Glutamatergic neuron (in vitro differentiated cells): ENCODE data around the gene ARHGAP22. TPM values are rescaled to one million over a fixed set of nuclear protein-coding genes. Genes with fewer than 3 reads are reported as not detected.

Experiments used
- DNase-seq: peaks from one replicate; pipeline ENCODE4 v3.0.0; 2022
- H3K27ac Mint-ChIP-seq: one replicate; pipeline ENCODE4 v1.8.0; 2020; ENCODE audit warnings: mild to moderate bottlenecking, mixed read lengths, inconsistent platforms; ENCODE audit not compliant: unreplicated experiment
- H3K27me3 Mint-ChIP-seq: one replicate; pipeline ENCODE4 v1.8.0; 2020; ENCODE audit warnings: mild to moderate bottlenecking, moderate library complexity, mixed read lengths, inconsistent platforms; ENCODE audit not compliant: unreplicated experiment
- H3K36me3 Mint-ChIP-seq: one replicate; pipeline ENCODE4 v1.8.0; 2020; ENCODE audit warnings: mild to moderate bottlenecking, mixed read lengths, inconsistent platforms; ENCODE audit not compliant: unreplicated experiment
- H3K4me1 Mint-ChIP-seq: one replicate; pipeline ENCODE4 v1.8.0; 2020; ENCODE audit warnings: mild to moderate bottlenecking, low read depth, mixed read lengths, inconsistent platforms; ENCODE audit not compliant: unreplicated experiment
- H3K4me3 Mint-ChIP-seq: one replicate; pipeline ENCODE4 v1.8.0; 2020; ENCODE audit warnings: mild to moderate bottlenecking, mixed read lengths, inconsistent platforms; ENCODE audit not compliant: unreplicated experiment
- H3K9me3 Mint-ChIP-seq: one replicate; pipeline ENCODE4 v1.8.0; 2020; ENCODE audit warnings: mild to moderate bottlenecking, moderate library complexity, mixed read lengths, inconsistent platforms; ENCODE audit not compliant: unreplicated experiment
- total RNA-seq: library from RNA; stranded (reverse); fragmentation: NEBNext Ultra II Directional; extraction: Animal tissue kit (Norgen Biotek cat#: 25700); gene quantifications from one replicate; pipeline ENCODE4 v1.2.1, GENCODE V29; 2021; ENCODE audit not compliant: unreplicated experiment
- TF ChIP-seq, protein P1 (sequence below): fragments of 200-600 bp; sonication (generic); IDR thresholded peaks from one replicate; pipeline ENCODE4 v1.5.0; 2021; ENCODE audit not compliant: partially characterized antibody, unreplicated experiment

The ARHGAP22 gene
- total RNA-seq, 1 donor from 2014 or later, result 10.0 TPM

GRCh38 chr10:48458662-48459048 lies 146.2 kb downstream of the ARHGAP22 start:
- H3K4me3 Mint-ChIP-seq, result no peak overlapping the region
- H3K27me3 Mint-ChIP-seq, result peaks cover 3% of the 10 kb centered on the region
- H3K9me3 Mint-ChIP-seq, result no peaks in the 10 kb centered on the region
- TF ChIP-seq, protein P1, sequence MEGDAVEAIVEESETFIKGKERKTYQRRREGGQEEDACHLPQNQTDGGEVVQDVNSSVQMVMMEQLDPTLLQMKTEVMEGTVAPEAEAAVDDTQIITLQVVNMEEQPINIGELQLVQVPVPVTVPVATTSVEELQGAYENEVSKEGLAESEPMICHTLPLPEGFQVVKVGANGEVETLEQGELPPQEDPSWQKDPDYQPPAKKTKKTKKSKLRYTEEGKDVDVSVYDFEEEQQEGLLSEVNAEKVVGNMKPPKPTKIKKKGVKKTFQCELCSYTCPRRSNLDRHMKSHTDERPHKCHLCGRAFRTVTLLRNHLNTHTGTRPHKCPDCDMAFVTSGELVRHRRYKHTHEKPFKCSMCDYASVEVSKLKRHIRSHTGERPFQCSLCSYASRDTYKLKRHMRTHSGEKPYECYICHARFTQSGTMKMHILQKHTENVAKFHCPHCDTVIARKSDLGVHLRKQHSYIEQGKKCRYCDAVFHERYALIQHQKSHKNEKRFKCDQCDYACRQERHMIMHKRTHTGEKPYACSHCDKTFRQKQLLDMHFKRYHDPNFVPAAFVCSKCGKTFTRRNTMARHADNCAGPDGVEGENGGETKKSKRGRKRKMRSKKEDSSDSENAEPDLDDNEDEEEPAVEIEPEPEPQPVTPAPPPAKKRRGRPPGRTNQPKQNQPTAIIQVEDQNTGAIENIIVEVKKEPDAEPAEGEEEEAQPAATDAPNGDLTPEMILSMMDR, result no peak
- peaks cover 5% of the 10 kb centered on the region for H3K36me3 Mint-ChIP-seq
- no peak for DNase-seq
- H3K27ac Mint-ChIP-seq, result no peak overlapping the region
- H3K4me1 Mint-ChIP-seq, result peaks cover 3% of the 10 kb centered on the region

- TF ChIP-seq, protein P1, result no peak
- peaks cover 3% of the 10 kb centered on the region for H3K4me1 Mint-ChIP-seq
- no peak for DNase-seq
- H3K36me3 Mint-ChIP-seq, result peaks cover 5% of the 10 kb centered on the region
- no peak overlapping the region for H3K27ac Mint-ChIP-seq
- peaks cover 3% of the 10 kb centered on the region for H3K27me3 Mint-ChIP-seq
- H3K9me3 Mint-ChIP-seq, result no peaks in the 10 kb centered on the region
- no peak overlapping the region for H3K4me3 Mint-ChIP-seq
Observed at GRCh38 chr10:48457949-48458661, 146.8 kb downstream of the ARHGAP22 start.

DNA sequence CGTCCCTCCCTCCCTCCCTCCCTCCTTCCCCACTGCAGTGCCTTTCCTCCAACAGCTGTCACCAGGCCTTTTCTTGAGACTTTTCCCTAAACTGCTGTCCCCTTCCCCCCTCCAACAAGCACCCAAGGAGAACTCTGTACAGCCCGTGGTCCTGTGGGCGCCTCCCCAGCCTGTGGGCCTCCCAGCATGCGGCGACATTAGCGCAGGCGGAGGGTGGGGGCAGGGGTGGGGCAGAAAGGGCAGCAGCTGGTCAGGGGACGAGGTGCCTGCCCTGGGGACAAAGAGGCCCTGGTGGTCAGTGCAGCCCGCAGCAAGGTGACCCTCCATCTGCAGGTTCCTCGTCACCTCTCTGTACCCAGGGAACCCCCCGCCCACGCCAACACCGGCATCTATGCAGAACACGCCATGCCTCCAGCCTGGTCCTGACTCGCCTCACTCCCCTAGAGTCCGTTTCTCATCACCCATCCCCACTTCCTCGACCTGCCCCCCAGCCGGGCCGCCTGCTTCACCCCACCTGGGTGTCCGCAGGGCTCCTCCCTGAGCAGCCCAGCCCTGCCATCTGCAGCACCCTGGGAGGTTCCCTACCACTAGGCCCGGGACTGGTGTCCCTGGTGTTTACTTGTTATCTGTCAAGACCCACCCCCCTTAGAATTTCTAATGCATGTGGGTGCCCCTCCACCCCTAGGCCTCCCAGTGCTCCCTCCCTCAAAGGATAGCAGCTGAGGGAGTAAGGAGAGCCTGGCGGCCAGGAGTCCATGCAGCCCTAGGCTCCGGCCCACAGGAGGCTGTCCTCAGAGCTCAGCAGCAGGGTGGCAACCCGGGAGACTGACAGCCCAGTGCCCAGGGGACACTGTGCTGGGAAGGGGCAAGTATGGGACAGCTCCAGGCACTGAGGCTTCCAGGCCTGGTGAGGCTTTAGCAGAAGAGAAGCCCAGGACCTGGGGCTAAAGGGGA lies 147.8 kb downstream of the ARHGAP22 start:
- H3K4me1 Mint-ChIP-seq, result peaks cover 4% of the 10 kb centered on the region
- no peak for DNase-seq

DNA sequence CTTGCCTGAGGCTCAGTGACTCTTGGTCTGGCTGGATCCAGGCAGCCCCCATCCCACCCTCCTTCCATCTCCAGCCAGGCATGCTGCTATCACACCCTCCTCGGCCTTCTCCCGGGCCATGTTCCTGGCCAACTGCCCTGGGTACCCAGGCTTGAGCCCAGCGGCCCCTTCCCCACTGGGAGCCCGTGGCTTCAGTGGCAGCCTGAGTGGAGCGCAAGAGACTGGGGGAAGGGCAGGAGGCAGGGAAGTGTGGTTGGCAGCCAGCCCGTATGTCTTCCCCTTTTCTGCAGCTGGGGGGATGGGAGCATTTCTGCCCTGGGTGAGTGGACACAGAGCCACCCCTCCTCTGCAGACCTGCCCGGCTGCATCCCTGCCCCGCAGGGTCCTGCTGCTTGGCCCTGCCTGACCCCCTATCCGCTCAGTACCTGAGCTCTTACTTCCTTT lies 148.5 kb downstream of the ARHGAP22 start:
- peaks cover 8% of the 10 kb centered on the region for H3K27me3 Mint-ChIP-seq
- TF ChIP-seq, protein P1, result no peak
- H3K4me3 Mint-ChIP-seq, result no peak overlapping the region
- H3K9me3 Mint-ChIP-seq, result no peaks in the 10 kb centered on the region
- DNase-seq, result no peak
- H3K27ac Mint-ChIP-seq, result no peak overlapping the region
- peaks cover 4% of the 10 kb centered on the region for H3K4me1 Mint-ChIP-seq
- H3K36me3 Mint-ChIP-seq, result peaks cover 3% of the 10 kb centered on the region

More for the DNA sequence above, 147.8 kb downstream of the ARHGAP22 start:
- no peaks in the 10 kb centered on the region for H3K9me3 Mint-ChIP-seq
- peaks cover 5% of the 10 kb centered on the region for H3K27me3 Mint-ChIP-seq
- no peak overlapping the region for H3K4me3 Mint-ChIP-seq
- TF ChIP-seq, protein P1, result no peak
- H3K36me3 Mint-ChIP-seq, result peaks cover 5% of the 10 kb centered on the region
- H3K27ac Mint-ChIP-seq, result no peak overlapping the region
